ENCODE measurements around the gene ERCC6L2.

Gene ERCC6L2

DNA sequence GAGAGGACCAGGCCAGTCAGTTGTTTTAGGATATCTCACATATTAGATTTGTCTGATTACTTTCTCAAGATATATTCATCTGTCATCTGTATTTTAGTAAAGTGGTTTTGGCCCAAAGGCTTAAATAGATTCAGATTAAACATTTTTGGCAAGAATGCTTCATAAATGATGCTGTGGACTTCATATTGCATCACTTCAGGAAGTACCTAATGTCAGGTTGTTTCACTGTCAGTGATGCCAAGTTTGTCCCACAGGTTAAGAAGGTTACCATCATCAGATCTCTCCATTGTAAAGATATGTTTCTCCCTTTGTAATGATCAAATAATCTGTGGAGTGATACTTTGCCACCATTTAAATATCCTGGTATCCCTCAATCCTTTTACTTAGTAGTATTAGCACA lies 37.3 kb downstream of the ERCC6L2 start:
- peaks cover 55% of the 10 kb centered on the region for H3K36me3 ChIP-seq (ENCODE audit: control insufficient read depth, low read length)
- no peaks in the 10 kb centered on the region for H3F3A ChIP-seq (ENCODE audit: control insufficient read depth, insufficient read depth)

GRCh38 chr9:95920017-95920416 lies 44.5 kb downstream of the ERCC6L2 start:
- H4K20me1 ChIP-seq (ENCODE audit: control insufficient read depth, insufficient read depth, low read depth, low read length), result no peaks in the 10 kb centered on the region
- no peaks in the 10 kb centered on the region for H3K79me2 ChIP-seq (ENCODE audit: control insufficient read depth, low read length)
- no peak for TF ChIP-seq EZH2phosphoT487 (IDR thresholded peaks at IDR 0.05; ENCODE audit: borderline replicate concordance, low read length)
- TF ChIP-seq, protein P1, sequence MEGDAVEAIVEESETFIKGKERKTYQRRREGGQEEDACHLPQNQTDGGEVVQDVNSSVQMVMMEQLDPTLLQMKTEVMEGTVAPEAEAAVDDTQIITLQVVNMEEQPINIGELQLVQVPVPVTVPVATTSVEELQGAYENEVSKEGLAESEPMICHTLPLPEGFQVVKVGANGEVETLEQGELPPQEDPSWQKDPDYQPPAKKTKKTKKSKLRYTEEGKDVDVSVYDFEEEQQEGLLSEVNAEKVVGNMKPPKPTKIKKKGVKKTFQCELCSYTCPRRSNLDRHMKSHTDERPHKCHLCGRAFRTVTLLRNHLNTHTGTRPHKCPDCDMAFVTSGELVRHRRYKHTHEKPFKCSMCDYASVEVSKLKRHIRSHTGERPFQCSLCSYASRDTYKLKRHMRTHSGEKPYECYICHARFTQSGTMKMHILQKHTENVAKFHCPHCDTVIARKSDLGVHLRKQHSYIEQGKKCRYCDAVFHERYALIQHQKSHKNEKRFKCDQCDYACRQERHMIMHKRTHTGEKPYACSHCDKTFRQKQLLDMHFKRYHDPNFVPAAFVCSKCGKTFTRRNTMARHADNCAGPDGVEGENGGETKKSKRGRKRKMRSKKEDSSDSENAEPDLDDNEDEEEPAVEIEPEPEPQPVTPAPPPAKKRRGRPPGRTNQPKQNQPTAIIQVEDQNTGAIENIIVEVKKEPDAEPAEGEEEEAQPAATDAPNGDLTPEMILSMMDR (IDR thresholded peaks at IDR 0.05; ENCODE audit: low read depth, low read length, poor library complexity, severe bottlenecking), result no peak
- H3K27ac ChIP-seq (ENCODE audit: low read depth, low read length), result no peak overlapping the region
- H3K27me3 ChIP-seq (ENCODE audit: control insufficient read depth, low read length), result no peaks in the 10 kb centered on the region
- no peak overlapping the region for H3K4me2 ChIP-seq (ENCODE audit: low read length)
- no peaks in the 10 kb centered on the region for H3K9me3 ChIP-seq (ENCODE audit: control insufficient read depth, insufficient read depth, low read length)
- H3K9me2 ChIP-seq (replicated peaks; ENCODE audit: control insufficient read depth, low read length), result no peaks in the 10 kb centered on the region
- H3F3A ChIP-seq (ENCODE audit: control insufficient read depth, insufficient read depth), result peaks cover 4% of the 10 kb centered on the region; the same call in 1 of the 2 replicates
- H3K4me3 ChIP-seq (ENCODE audit: low read length), result no peak overlapping the region
- H3K36me3 ChIP-seq (ENCODE audit: control insufficient read depth, low read length), result peaks cover 72% of the 10 kb centered on the region
- no peaks in the 10 kb centered on the region for H3K4me1 ChIP-seq (ENCODE audit: control insufficient read depth, low read length)

More for the DNA sequence above, 37.3 kb downstream of the ERCC6L2 start:
- Histone ChIP-seq H3K9me3 (ENCODE audit: control insufficient read depth, insufficient read depth, low read length) (no peaks in the 10 kb centered on the region), H3K4me2 (ENCODE audit: low read length) (no peak overlapping the region), H3K27ac (ENCODE audit: low read depth, low read length) (no peak overlapping the region), H3K9me2 (replicated peaks; ENCODE audit: control insufficient read depth, low read length) (no peaks in the 10 kb centered on the region), H3K79me2 (ENCODE audit: control insufficient read depth, low read length) (no peaks in the 10 kb centered on the region), H3K4me1 (ENCODE audit: control insufficient read depth, low read length) (no peaks in the 10 kb centered on the region), H3K4me3 (ENCODE audit: low read length) (no peak overlapping the region), H4K20me1 (ENCODE audit: control insufficient read depth, insufficient read depth, low read depth, low read length) (no peaks in the 10 kb centered on the region), H3K27me3 (ENCODE audit: control insufficient read depth, low read length) (no peaks in the 10 kb centered on the region)
- TF ChIP-seq, protein P1 (IDR thresholded peaks at IDR 0.05; ENCODE audit: low read depth, low read length, poor library complexity, severe bottlenecking), result no peak
- TF ChIP-seq EZH2phosphoT487 (IDR thresholded peaks at IDR 0.05; ENCODE audit: borderline replicate concordance, low read length), result no peak

- Histone ChIP-seq H3K4me2 (ENCODE audit: low read length) (no peak overlapping the region), H3K36me3 (ENCODE audit: control insufficient read depth, low read length) (peaks cover 66% of the 10 kb centered on the region), H3K27ac (ENCODE audit: low read depth, low read length) (no peak overlapping the region), H3K4me3 (ENCODE audit: low read length) (no peak overlapping the region), H3K9me2 (replicated peaks; ENCODE audit: control insufficient read depth, low read length) (no peaks in the 10 kb centered on the region), H4K20me1 (ENCODE audit: control insufficient read depth, insufficient read depth, low read depth, low read length) (no peaks in the 10 kb centered on the region), H3F3A (ENCODE audit: control insufficient read depth, insufficient read depth) (peaks cover 4% of the 10 kb centered on the region; the same call in 1 of the 2 replicates), H3K27me3 (ENCODE audit: control insufficient read depth, low read length) (no peaks in the 10 kb centered on the region), H3K9me3 (ENCODE audit: control insufficient read depth, insufficient read depth, low read length) (no peaks in the 10 kb centered on the region), H3K4me1 (ENCODE audit: control insufficient read depth, low read length) (no peaks in the 10 kb centered on the region), H3K79me2 (ENCODE audit: control insufficient read depth, low read length) (no peaks in the 10 kb centered on the region)
- TF ChIP-seq, protein P1 (IDR thresholded peaks at IDR 0.05; ENCODE audit: low read depth, low read length, poor library complexity, severe bottlenecking), result no peak
- no peak for TF ChIP-seq EZH2phosphoT487 (IDR thresholded peaks at IDR 0.05; ENCODE audit: borderline replicate concordance, low read length)
Measured at GRCh38 chr9:95923794-95924193, 48.3 kb downstream of the ERCC6L2 start.

Measured in DOHH2 (cell line).